ENCODE measurements around the gene CLPX. TPM values are rescaled to one million over a fixed set of nuclear protein-coding genes. Genes with fewer than 3 reads are reported as not detected.
"Not testable (repeated sequence)": the region's sequence is repeated elsewhere in the genome, so short reads cannot be mapped to it uniquely, and the experiment has no call there.

The CLPX gene
- total RNA-seq, 1 donor from 2014 or later: 38.2 TPM

- Histone ChIP-seq H3K9me3 (no peaks in the 10 kb centered on the region), H3K36me3 (peaks cover 19% of the 10 kb centered on the region), H3K27me3 (no peaks in the 10 kb centered on the region), H3K27ac (no peak overlapping the region), H3K4me3 (no peak overlapping the region), H3K4me1 (no peaks in the 10 kb centered on the region)
- DNase-seq: no peak
- ATAC-seq: no peak
- intact Hi-C loops (cut with DNase I): no loop called here
- TF ChIP-seq, protein P1, sequence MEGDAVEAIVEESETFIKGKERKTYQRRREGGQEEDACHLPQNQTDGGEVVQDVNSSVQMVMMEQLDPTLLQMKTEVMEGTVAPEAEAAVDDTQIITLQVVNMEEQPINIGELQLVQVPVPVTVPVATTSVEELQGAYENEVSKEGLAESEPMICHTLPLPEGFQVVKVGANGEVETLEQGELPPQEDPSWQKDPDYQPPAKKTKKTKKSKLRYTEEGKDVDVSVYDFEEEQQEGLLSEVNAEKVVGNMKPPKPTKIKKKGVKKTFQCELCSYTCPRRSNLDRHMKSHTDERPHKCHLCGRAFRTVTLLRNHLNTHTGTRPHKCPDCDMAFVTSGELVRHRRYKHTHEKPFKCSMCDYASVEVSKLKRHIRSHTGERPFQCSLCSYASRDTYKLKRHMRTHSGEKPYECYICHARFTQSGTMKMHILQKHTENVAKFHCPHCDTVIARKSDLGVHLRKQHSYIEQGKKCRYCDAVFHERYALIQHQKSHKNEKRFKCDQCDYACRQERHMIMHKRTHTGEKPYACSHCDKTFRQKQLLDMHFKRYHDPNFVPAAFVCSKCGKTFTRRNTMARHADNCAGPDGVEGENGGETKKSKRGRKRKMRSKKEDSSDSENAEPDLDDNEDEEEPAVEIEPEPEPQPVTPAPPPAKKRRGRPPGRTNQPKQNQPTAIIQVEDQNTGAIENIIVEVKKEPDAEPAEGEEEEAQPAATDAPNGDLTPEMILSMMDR (IDR thresholded peaks at IDR 0.05): no peak
Measured at GRCh38 chr15:65105038-65105437, 80.1 kb downstream of the CLPX start.

DNA sequence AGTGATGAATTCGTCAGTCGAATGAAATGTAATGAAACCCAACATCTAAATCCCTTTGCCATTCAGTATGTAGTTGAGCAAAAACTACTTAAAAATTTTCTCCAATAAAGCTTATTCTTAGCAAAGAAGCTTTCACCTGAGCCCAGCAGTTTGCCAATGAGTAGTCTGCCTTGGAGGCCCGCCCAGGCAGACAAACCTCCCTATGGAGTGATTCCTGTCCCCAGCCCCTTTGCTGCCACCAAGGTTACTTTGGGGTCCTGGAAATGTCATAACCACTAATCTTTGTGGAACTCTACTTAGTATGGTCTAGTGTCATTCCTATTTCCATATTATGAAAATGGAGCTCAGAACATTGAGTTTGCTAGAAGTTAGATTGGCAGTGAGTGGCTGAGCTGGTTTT lies 82.2 kb downstream of the CLPX start:
- DNase-seq (no peak), ATAC-seq (no peak)
- intact Hi-C loops (cut with DNase I): no loop called here
- no peak overlapping the region for H3K4me3 ChIP-seq
- H3K27ac ChIP-seq: no peak overlapping the region
- H3K4me1 ChIP-seq: no peaks in the 10 kb centered on the region
- H3K27me3 ChIP-seq: no peaks in the 10 kb centered on the region
- H3K36me3 ChIP-seq: peaks cover 40% of the 10 kb centered on the region
- no peaks in the 10 kb centered on the region for H3K9me3 ChIP-seq
- TF ChIP-seq, protein P1 (IDR thresholded peaks at IDR 0.05): no peak

DNA sequence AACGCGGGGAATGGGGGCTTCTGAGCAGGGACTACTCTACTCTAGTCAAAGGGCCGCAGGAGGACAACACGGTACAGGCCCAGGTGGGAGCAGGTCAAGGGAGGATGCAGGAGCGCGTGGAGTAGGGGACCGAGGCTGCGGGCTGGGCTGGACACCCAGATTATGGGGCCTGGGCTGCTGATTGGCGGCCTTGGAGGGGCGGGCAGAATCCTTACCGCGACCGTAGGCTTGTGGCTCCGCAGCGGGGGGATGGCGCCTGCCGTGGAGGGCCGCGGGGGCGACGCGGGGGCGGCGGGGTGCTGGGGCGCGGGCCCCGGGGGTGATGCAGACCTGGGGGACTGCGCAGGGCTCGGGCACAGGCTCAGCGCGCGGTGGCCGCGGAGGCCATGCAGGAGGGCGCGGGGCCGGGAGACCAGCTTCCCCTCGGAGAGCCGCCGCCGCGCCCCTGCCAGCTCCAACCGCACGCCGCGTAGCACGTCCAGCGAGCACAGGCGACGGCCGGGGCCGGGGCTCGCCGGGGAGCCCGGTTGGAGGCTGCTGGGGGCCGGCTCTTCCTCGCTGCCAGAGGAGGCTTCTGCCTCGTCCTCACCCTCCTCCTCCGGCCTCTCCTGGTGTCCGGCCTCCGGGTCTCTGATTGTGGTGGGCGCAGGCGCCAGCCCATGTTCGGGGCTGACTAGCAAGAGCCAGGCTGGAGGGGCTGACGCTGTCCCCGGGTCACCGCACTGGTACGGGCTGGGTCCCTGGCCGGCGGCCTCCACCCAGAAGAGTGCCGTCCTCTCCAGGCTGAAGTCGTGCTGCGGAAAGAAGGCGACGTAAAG lies 83.0 kb downstream of the CLPX start:
- intact Hi-C loops (cut with DNase I): no loop called here
- Histone ChIP-seq H3K4me1 (no peaks in the 10 kb centered on the region), H3K9me3 (no peaks in the 10 kb centered on the region), H3K27ac (no peak overlapping the region), H3K27me3 (no peaks in the 10 kb centered on the region), H3K4me3 (no peak overlapping the region), H3K36me3 (peaks cover 48% of the 10 kb centered on the region)
- DNase-seq (no peak), ATAC-seq (no peak)
- TF ChIP-seq, protein P1 (IDR thresholded peaks at IDR 0.05): no peak

DNA sequence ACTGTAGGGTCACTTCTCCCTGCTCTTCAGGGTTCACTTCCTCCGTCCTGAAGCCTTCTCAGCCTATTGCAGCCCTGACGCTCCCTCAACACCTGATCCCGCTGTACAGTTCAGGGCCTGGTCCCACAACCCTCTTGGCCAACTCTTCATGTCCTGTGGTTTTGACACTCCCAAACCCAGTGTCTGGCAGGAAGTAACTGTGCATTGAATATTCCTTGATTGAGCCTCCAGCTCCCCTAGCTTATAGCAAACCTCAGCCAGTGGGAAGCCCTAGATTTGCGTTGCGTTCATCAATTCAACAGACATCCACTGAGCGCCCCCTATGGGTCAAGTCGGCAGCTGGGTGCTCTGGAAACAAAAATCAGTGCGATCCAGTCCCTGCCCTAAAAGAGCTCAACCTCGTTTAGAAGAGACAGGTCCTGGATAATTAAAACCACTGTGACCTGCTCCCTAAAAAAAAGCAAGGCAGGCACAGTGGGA lies 83.7 kb downstream of the CLPX start:
- Histone ChIP-seq H3K27ac (no peak overlapping the region), H3K9me3 (no peaks in the 10 kb centered on the region), H3K27me3 (no peaks in the 10 kb centered on the region), H3K4me1 (no peaks in the 10 kb centered on the region), H3K4me3 (no peak overlapping the region), H3K36me3 (peaks cover 50% of the 10 kb centered on the region)
- ATAC-seq (peak; percentile 87), DNase-seq (peak; percentile 83)
- TF ChIP-seq, protein P1 (IDR thresholded peaks at IDR 0.05): peak; percentile 78
- intact Hi-C loops (cut with DNase I): no loop called here

- DNase-seq: no peak
- TF ChIP-seq, protein P1 (IDR thresholded peaks at IDR 0.05): no peak
- intact Hi-C loops (cut with DNase I): no loop called here
- Histone ChIP-seq H3K36me3 (peaks cover 42% of the 10 kb centered on the region), H3K4me1 (no peaks in the 10 kb centered on the region), H3K27ac (no peak overlapping the region), H3K27me3 (no peaks in the 10 kb centered on the region), H3K4me3 (no peak overlapping the region), H3K9me3 (no peaks in the 10 kb centered on the region)
- no peak for ATAC-seq
Measured at GRCh38 chr15:65100442-65100841, 84.7 kb downstream of the CLPX start.

- H3K4me3 ChIP-seq; H3K9me3 ChIP-seq; intact Hi-C loops (cut with DNase I); H3K27ac ChIP-seq; ATAC-seq; H3K27me3 ChIP-seq; DNase-seq; H3K4me1 ChIP-seq: not testable (repeated sequence)
- H3K36me3 ChIP-seq: peaks cover 37% of the 10 kb centered on the region
Measured at GRCh38 chr15:65099801-65100200, 85.3 kb downstream of the CLPX start.
